Psoas muscle (tissue), 8 donors: ENCODE results near the gene PGM5. TPM values are rescaled to one million over a fixed set of nuclear protein-coding genes. Genes with fewer than 3 reads are reported as not detected.

ENCODE experiments used
- ATAC-seq, 4 donors: fragments of 200-7000 bp; cut with Tn5 transposase; one replicate each; pipeline ENCODE4 v1.9.1; 2020; ENCODE audit warnings: moderate library complexity in 3 of 4, mild to moderate bottlenecking in 2 of 4
- DNase-seq, 2 donors: peaks; one replicate each; pipeline ENCODE4 v3.0.0-alpha.2; 2020
- H3K27ac ChIP-seq: fragments of 200-600 bp; one replicate; pipeline ENCODE4 v1.8.0; 2022
- H3K27me3 ChIP-seq, 3 donors: fragments of 200-600 bp in 1 of 3; one replicate each; pipeline versions ENCODE4 v1.6.1 to v1.8.0; 2013 to 2022; ENCODE audit warnings: low read length in 2 of 3, mild to moderate bottlenecking in 2 of 3, moderate library complexity in 1 of 3; ENCODE audit not compliant: insufficient read depth in 3 of 3
- H3K36me3 ChIP-seq, 2 donors: fragments of 200-600 bp in 1 of 2; one replicate each; pipeline versions ENCODE4 v1.6.1 to v1.8.0; 2013 to 2022; ENCODE audit warnings: low read depth in 1 of 2, mild to moderate bottlenecking in 1 of 2, moderate library complexity in 1 of 2; ENCODE audit not compliant: insufficient read depth in 1 of 2
- H3K4me1 ChIP-seq: fragments of 200-600 bp; one replicate; pipeline ENCODE4 v1.8.0; 2022
- H3K4me3 ChIP-seq: fragments of 200-600 bp; one replicate; pipeline ENCODE4 v1.8.0; 2022; ENCODE audit warnings: mild to moderate bottlenecking
- H3K9me3 ChIP-seq: fragments of 200-600 bp; one replicate; pipeline ENCODE4 v1.8.0; 2022
- CTCF ChIP-seq: fragments of 200-600 bp; IDR thresholded peaks from one replicate; pipeline ENCODE4 v1.8.0; 2022; ENCODE audit warnings: antibody characterized with exemption
- WGBS, 3 donors: extraction: QIAGEN DNeasy Blood & Tissue Kit; methylation state at CpG; one replicate each; pipeline versions ENCODE4 v1.1.6 to v1.1.7; 2013; 5-methylcytosine and 5-hydroxymethylcytosine counted together
- intact Hi-C, 2 donors: fragments of 100-400 bp; cut with DNase I; formaldehyde crosslinking; loops; one replicate each; pipeline versions ENCODE4 v1.11.0 to v1.14.2; 2022
- polyA plus RNA-seq, 3 donors: library from polyadenylated mRNA; stranded (reverse); fragments of 200-250 nt; gene quantifications; one replicate each; pipeline ENCODE4 v1.2.3, GENCODE V29; 2013
- total RNA-seq, 4 donors: library from RNA; stranded (reverse); fragmentation: NEBNext Ultra II Directional in 2 of 4; extraction: Animal tissue kit (Norgen Biotek cat#: 25700) in 2 of 4; gene quantifications; one replicate each; pipeline versions ENCODE4 v1.2.1 to v1.2.4, GENCODE V29; 2021 to 2023
- donor health status: healthy with polysubstance abuse.
- donor health status: DM: no; HTN: no; CAD: no; lungs with moderate emphysema.
- donor health status: Bipolar disorder and iron deficiency.
- donor health status: healthy.
- donor health status: DM: yes; HTN: yes; CAD: no.
- donor health status: DM: no; HTN: no; CAD: no.
- donor health status: DM: no; HTN: no; CAD: no.
- donor health status: DM: yes; HTN: yes; CAD: no.

Gene PGM5
- total and polyA plus RNA-seq, 7 donors, result 3.7 to 54.2 (median 15.0) TPM

GRCh38 chr9:68462105-68462775 lies 105.8 kb downstream of the PGM5 start:
- TF ChIP-seq CTCF, result no peak
- Histone ChIP-seq H3K9me3 (no peaks in the 10 kb centered on the region), H3K27me3 (no peaks in the 10 kb centered on the region), H3K4me1 (no peaks in the 10 kb centered on the region), H3K27ac (no peak overlapping the region), H3K36me3 (peaks cover 0 to 10% of the 10 kb centered on the region in 2 donors), H3K4me3 (no peak overlapping the region)
- intact Hi-C loops, result no loop called here
- ATAC-seq, result no peak
- WGBS, 3 donors, result 42 to 47% (median 43%) methylated on average over 7 of the region's 7 CpGs
- DNase-seq, result no peak

- ATAC-seq (no peak), DNase-seq (no peak)
- no peak overlapping the region for H3K27ac ChIP-seq
- TF ChIP-seq CTCF, result no peak
- H3K27me3 ChIP-seq, result no peaks in the 10 kb centered on the region
- no peaks in the 10 kb centered on the region for H3K4me1 ChIP-seq
- H3K9me3 ChIP-seq, result no peaks in the 10 kb centered on the region
- intact Hi-C loops, result loop anchor here in 1 of 2 donors (2.0 kb wide), 1 partner anchor 19 kb away; no protein-coding TSS in a partner anchor
- peaks cover 0 to 10% of the 10 kb centered on the region in 2 donors for H3K36me3 ChIP-seq
- no peak overlapping the region for H3K4me3 ChIP-seq
Observed at GRCh38 chr9:68470067-68470466, 113.7 kb downstream of the PGM5 start.

- Histone ChIP-seq H3K4me3 (no peak overlapping the region), H3K4me1 (no peaks in the 10 kb centered on the region), H3K27me3 (no peaks in the 10 kb centered on the region), H3K9me3 (no peaks in the 10 kb centered on the region), H3K36me3 (peaks cover 0 to 4% of the 10 kb centered on the region in 2 donors), H3K27ac (no peak overlapping the region)
- WGBS, 3 donors, result 93 to 94% (median 94%) methylated on average over 5 of the region's 5 CpGs
- TF ChIP-seq CTCF, result no peak
- DNase-seq (no peak), ATAC-seq (no peak)
- intact Hi-C loops, result loop anchor here in 1 of 2 donors (2.0 kb wide), 1 partner anchor 18 kb away; no protein-coding TSS in a partner anchor
Observed at GRCh38 chr9:68470634-68471033, 114.2 kb downstream of the PGM5 start.

- DNase-seq, result no peak
- H3K4me3 ChIP-seq, result no peak overlapping the region
- H3K27ac ChIP-seq, result no peak overlapping the region
- TF ChIP-seq CTCF, result no peak
- no peaks in the 10 kb centered on the region for H3K9me3 ChIP-seq
- WGBS, 3 donors, result 73 to 87% (median 83%) methylated on average over 2 of the region's 2 CpGs
- H3K4me1 ChIP-seq, result no peaks in the 10 kb centered on the region
- intact Hi-C loops, result no loop called here
- H3K27me3 ChIP-seq, result no peaks in the 10 kb centered on the region
- no peak for ATAC-seq
- H3K36me3 ChIP-seq, result no peaks in the 10 kb centered on the region
Observed at GRCh38 chr9:68472119-68472518, 115.7 kb downstream of the PGM5 start.

- WGBS, 3 donors, result 69 to 83% (median 70%) methylated on average over 3 of the region's 3 CpGs
- no peaks in the 10 kb centered on the region for H3K4me1 ChIP-seq
- no peak for DNase-seq
- no peaks in the 10 kb centered on the region for H3K27me3 ChIP-seq
- intact Hi-C loops, result no loop called here
- no peak overlapping the region for H3K27ac ChIP-seq
- no peaks in the 10 kb centered on the region for H3K36me3 ChIP-seq
- no peak for ATAC-seq
- H3K9me3 ChIP-seq, result no peaks in the 10 kb centered on the region
- no peak for TF ChIP-seq CTCF
- no peak overlapping the region for H3K4me3 ChIP-seq
Observed at GRCh38 chr9:68473790-68474189, 117.4 kb downstream of the PGM5 start.
